NCI-H2081 (cell line): Measurements from ENCODE around the gene CDH8.

Experiments
- DNase-seq, 2 experiments: peaks; one replicate each; lab custom pipeline; 2025; lab: John Stamatoyannopoulos, UW

The CDH8 gene

DNA sequence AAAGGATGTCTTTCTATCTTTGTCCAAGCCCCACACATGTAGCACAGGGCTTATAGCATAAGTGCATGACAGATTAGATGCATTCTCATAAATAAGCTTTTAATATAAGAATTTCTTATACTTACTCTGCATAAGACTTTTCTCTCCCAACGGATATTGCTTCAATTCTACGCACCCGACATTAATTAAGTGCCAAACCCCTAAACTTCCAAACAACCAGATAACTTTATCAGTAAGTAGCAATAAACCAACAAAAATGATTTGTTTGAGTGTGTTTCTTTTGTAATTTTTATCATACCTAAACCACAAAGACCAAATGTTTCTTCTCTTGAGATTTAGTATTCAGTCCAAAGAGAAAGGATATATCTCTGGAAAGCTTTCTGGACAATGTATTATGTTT is 391.5 kb downstream of the CDH8 start:
- no peak for DNase-seq

DNA sequence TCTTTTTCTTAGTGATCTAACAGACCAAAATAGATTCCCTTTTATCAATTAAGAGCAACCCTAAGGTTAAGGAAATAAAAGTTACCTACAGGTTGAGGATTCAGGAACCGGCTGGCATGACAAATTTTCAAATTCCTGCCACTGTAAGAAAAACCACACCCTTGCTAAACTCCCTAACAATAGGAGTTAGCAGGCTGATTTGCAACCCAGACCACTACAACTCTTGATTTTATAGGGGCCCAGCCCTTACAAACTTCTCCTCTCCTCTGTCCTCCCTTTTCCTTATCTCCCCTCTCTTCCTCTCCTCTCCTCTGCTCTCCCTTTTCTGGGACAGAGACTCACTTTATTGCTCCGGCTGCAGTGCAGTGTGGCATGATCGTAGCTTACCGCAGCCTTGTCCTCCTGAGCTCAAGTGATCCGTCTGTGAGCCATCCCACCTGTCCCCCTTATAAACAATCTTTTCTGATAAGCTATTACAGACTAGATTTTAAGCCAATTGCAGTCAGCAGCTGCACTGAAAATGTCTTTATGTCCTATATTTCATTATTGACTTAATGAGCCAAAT is 418.9 kb downstream of the CDH8 start:
- DNase-seq, result no peak

GRCh38 chr16:61616088-61616487 is 420.1 kb downstream of the CDH8 start:
- no peak for DNase-seq

- DNase-seq, result no peak
Measured at GRCh38 chr16:61611847-61612491, 424.3 kb downstream of the CDH8 start.

DNA sequence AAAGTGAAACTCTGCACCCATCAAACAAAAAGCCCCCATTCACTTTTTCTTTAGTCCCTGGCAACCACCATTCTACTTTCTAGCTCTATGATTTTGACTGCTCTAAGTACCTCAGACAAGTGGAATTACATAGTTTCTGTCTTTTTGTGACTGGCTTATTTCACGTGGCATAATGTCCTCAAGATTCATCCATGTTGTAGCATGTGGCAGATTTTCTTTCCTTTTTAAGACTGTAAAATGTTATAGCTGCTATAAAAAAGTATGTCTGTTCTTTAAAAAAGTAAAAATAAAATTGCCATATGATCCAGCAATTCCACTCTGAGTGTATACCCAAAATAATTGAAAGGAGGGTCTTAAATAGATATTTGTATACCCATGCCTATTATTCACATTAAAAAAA is 429.7 kb downstream of the CDH8 start:
- no peak for DNase-seq
